Heart left ventricle (tissue), 16 donors: ENCODE data around the gene ATP2A1. TPM values are rescaled to one million over a fixed set of nuclear protein-coding genes. Genes with fewer than 3 reads are reported as not detected.

Experiments
- ATAC-seq, 4 donors: fragments of 200-7000 bp; cut with Tn5 transposase; one replicate each; pipeline ENCODE4 v1.9.1; 2020 to 2022; ENCODE audit warnings: moderate library complexity in 4 of 4, mild to moderate bottlenecking in 3 of 4, moderate number of reproducible peaks in 1 of 4
- DNase-seq, 5 donors: peaks; one replicate each; pipeline ENCODE4 v3.0.0-alpha.2; 2020
- H3K27ac ChIP-seq, 12 donors: fragments of 200-600 bp; sonication (generic) in 4 of 12; one replicate each; pipeline versions ENCODE4 v1.5.0 to v1.8.0; 2016 to 2022; ENCODE audit warnings: mild to moderate bottlenecking in 2 of 12
- H3K27me3 ChIP-seq, 9 donors: fragments of 200-600 bp; sonication (generic) in 2 of 9; one replicate each; pipeline versions ENCODE4 v1.5.1 to v1.8.0; 2016 to 2022; ENCODE audit warnings: mild to moderate bottlenecking in 3 of 9
- H3K36me3 ChIP-seq, 9 donors: fragments of 200-600 bp; sonication (generic) in 2 of 9; one replicate each; pipeline versions ENCODE4 v1.5.0 to v1.8.0; 2018 to 2022; ENCODE audit warnings: mild to moderate bottlenecking in 2 of 9
- H3K4me1 ChIP-seq, 12 donors: fragments of 200-600 bp; sonication (generic) in 4 of 12; one replicate each; pipeline versions ENCODE4 v1.5.0 to v1.8.0; 2016 to 2022; ENCODE audit warnings: mild to moderate bottlenecking in 3 of 12
- H3K4me3 ChIP-seq, 12 donors: fragments of 200-600 bp; sonication (generic) in 4 of 12; one replicate each; pipeline versions ENCODE4 v1.5.0 to v1.8.0; 2017 to 2022; ENCODE audit warnings: mild to moderate bottlenecking in 9 of 12, moderate library complexity in 4 of 12
- H3K9me3 ChIP-seq, 12 donors: fragments of 200-600 bp; sonication (generic) in 4 of 12; one replicate each; pipeline versions ENCODE4 v1.5.0 to v1.8.0; 2016 to 2022; ENCODE audit warnings: mild to moderate bottlenecking in 1 of 12
- POLR2A ChIP-seq, 2 donors: fragments of 450-650 bp; IDR thresholded peaks; one replicate each; pipeline ENCODE4 v1.6.1; 2017; ENCODE audit warnings: antibody characterized with exemption in 2 of 2, mild to moderate bottlenecking in 2 of 2, moderate library complexity in 2 of 2
- WGBS, 4 donors: extraction: QIAGEN DNeasy Blood & Tissue Kit in 2 of 4; methylation state at CpG; one replicate each; pipeline versions ENCODE4 v1.1.5 to v1.1.7; 2013 to 2018; 5-methylcytosine and 5-hydroxymethylcytosine counted together
- intact Hi-C, 10 donors: fragments of 100-400 bp; cut with DNase I; formaldehyde crosslinking; loops; one replicate each; pipeline versions ENCODE4 v1.11.1 to v1.14.2; 2022
- polyA plus RNA-seq, 2 donors: library from polyadenylated mRNA; stranded (reverse); fragments of 200-250 nt; gene quantifications; one replicate each; pipeline ENCODE4 v1.2.3, GENCODE V29; 2013
- total RNA-seq, 9 donors: library from RNA; depleted of rRNA in 2 of 9; stranded (reverse); fragments of >200 nt in 2 of 9; fragmentation: NEBNext Ultra II Directional in 3 of 9; extraction: Animal tissue kit (Norgen Biotek cat#: 25700) in 3 of 9; gene quantifications; one replicate each; pipeline versions ENCODE4 v1.1.0 to v1.2.4, GENCODE V29; 2016 to 2023
- TF ChIP-seq, protein P1 (sequence below), 12 donors: fragments of 200-600 bp; sonication (generic) in 4 of 12; IDR thresholded peaks; one replicate each; pipeline versions ENCODE4 v1.5.0 to v1.8.0; 2018 to 2022; ENCODE audit warnings: antibody characterized with exemption in 12 of 12, mild to moderate bottlenecking in 5 of 12
- donor health status: ischemic (EF 13 %, LVEDD 7.1; RV severe dilation, severe dysfunction).
- donor health status: healthy with polysubstance abuse.
- donor health status: DM: no; HTN: yes; CAD: no.
- donor health status: DM: no; HTN: no; CAD: no.
- donor health status: ischemic (EF 25% LVEDD 6.9; RV normal size, moderate dysfunction).
- donor health status: ischemic (EF 25% LVEDD 5.7; RV mildly dilated, moderate dysfunction).
- donor health status: healthy.
- donor health status: DM: yes; HTN: yes; CAD: no.
- donor health status: ischemic (EF 35%, LVEDD 5.7; RV mildly dilated, moderate dysfunction).
- donor health status: nonischemic (EF 11% LVEDD 7.7; RV severe dilation, severe dysfunction).
- donor health status: DM: yes; HTN: yes; CAD: no.
- donor health status: PGD.
- donor health status: ischemic (EF 29% LVEDD 5.4; RV normal size, mild dysfunction).
- donor health status: nonischemic (EF 23%, LVEDD 6.1; RV moderate dilation, normal function).

Gene ATP2A1
- total and polyA plus RNA-seq, 11 donors = 0.06 to 0.63 (median 0.39) TPM; not detected in 4

DNA sequence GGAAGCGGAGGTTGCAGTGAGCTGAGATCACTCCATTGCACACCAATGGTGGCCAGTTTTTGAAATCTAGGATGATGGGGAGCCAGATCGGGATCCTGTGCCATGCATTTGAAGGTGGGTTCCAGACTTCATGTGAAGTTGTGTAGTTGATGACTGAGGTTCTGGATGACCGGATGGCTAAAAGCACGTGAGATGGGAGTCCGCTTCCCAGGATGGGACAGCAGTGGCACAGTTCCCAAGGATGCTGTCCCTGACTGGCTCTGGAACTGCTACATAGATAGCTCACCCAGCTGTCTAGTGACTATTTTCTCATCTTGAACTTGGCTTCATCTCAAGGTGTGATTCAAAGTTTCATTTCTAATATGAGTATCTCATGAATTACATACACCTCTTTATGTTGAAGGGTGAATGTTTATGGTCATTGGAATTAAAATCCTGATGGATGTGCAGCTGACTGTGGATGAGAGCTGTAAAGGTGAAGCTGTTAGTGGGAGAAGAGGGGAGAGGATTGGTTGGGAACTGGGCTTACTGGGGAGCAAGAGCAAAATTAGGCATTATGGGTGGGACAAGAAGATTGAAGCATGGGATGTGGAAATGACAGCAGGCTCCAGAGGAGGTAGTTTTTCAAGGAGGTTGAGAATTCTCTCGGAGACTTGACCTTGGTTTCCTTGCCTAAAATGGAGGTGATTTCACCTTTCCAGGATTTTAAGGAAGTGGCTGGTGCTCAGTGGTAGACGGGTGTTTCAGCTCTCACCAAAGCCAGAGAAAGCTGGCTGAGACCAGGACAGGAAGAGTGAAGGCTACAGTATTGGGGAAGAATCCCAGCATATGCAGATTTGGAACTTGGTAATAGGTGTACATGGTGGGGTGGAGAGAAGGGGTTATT is 40.4 kb upstream of the ATP2A1 start:
- DNase-seq = no peak
- TF ChIP-seq POLR2A (IDR thresholded peaks at IDR 0.05) = no peak
- TF ChIP-seq, protein P1, sequence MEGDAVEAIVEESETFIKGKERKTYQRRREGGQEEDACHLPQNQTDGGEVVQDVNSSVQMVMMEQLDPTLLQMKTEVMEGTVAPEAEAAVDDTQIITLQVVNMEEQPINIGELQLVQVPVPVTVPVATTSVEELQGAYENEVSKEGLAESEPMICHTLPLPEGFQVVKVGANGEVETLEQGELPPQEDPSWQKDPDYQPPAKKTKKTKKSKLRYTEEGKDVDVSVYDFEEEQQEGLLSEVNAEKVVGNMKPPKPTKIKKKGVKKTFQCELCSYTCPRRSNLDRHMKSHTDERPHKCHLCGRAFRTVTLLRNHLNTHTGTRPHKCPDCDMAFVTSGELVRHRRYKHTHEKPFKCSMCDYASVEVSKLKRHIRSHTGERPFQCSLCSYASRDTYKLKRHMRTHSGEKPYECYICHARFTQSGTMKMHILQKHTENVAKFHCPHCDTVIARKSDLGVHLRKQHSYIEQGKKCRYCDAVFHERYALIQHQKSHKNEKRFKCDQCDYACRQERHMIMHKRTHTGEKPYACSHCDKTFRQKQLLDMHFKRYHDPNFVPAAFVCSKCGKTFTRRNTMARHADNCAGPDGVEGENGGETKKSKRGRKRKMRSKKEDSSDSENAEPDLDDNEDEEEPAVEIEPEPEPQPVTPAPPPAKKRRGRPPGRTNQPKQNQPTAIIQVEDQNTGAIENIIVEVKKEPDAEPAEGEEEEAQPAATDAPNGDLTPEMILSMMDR (IDR thresholded peaks at IDR 0.05) = no peak
- no peak for ATAC-seq
- intact Hi-C loops = no loop called here
- H3K36me3 ChIP-seq = peaks cover 5 to 86% (median 75%) of the 10 kb centered on the region in 9 donors
- WGBS, 4 donors = 90 to 92% (median 91%) methylated on average over 7 of the region's 7 CpGs
- no peak overlapping the region for H3K27ac ChIP-seq
- H3K4me3 ChIP-seq = no peak overlapping the region
- no peaks in the 10 kb centered on the region for H3K27me3 ChIP-seq
- H3K4me1 ChIP-seq = no peaks in the 10 kb centered on the region
- no peaks in the 10 kb centered on the region for H3K9me3 ChIP-seq

DNA sequence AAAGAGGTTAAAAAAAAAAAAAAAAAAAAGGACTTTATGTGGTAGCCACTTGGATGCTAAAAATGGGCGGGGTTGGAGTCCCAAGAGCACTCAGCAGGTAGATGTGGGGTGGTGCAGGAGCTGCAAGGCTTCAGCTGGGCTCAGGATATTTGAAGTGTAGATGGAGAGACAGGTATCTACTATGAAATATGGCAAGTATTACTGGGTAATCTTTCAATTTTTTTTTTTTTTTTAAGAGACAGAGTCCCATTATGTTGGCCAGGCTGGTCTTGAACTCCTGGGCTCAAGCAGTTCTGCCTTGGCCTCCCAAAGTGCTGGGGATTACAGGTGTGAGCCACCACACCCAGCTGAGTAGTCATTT is 39.8 kb upstream of the ATP2A1 start:
- no peak overlapping the region for H3K27ac ChIP-seq
- H3K9me3 ChIP-seq = no peaks in the 10 kb centered on the region
- ATAC-seq = no peak
- no peak for TF ChIP-seq POLR2A (IDR thresholded peaks at IDR 0.05)
- TF ChIP-seq, protein P1 (IDR thresholded peaks at IDR 0.05) = no peak
- intact Hi-C loops = no loop called here
- no peaks in the 10 kb centered on the region for H3K27me3 ChIP-seq
- DNase-seq = no peak
- peaks cover 0 to 86% (median 75%) of the 10 kb centered on the region in 9 donors for H3K36me3 ChIP-seq
- H3K4me1 ChIP-seq = no peaks in the 10 kb centered on the region
- WGBS, 4 donors = 96 to 100% (median 98%) methylated on average over 1 of the region's 1 CpG
- no peak overlapping the region for H3K4me3 ChIP-seq

DNA sequence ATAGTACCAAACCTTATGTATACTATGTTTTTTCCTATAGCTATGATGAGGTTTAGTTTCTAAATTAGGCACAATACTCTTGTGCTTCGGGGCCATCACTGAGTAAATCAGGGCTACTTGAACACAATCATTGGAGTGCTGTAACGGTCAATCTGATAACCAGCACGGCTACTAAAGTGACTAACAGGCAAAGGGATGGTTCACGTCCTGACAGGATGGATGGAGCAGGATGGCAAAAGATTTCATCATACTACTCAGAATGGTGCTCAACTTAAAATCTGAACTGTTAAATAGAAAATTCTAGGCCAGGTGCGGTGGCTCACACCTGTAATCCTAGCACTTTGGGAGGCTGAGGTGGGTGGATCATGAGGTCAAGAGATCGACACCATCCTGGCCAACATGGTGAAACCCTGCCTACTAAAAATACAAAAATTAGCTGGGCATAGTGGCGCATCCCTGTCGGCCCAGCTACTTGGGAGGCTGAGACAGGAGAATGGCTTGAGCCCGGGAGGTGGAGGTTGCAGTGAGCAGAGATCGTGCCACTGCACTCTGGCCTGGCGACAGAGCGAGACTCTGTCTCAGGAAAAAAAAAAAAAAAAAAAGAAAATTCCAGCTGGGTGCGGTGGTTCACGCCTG is 39.2 kb upstream of the ATP2A1 start:
- no peak for ATAC-seq

DNA sequence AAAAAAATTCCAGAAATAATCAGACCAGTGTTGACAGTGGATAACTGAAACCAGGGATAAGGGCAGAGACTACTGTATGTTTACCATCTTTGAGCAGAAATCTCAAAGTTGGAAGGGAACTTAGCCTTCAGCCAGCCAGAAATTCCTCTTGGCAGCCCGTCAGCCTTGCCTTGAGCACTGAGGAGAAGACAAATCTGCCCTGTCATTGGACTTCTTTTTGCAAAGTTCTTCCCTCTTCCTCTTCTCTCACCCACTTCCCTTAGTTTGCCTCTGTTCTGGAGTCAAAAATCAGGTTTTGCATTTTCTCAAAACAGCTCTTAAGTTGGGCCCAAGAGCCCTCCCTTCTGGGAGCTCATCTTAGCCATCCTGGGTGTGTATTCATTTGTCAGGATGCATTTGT is 38.4 kb upstream of the ATP2A1 start:
- intact Hi-C loops = no loop called here
- no peaks in the 10 kb centered on the region for H3K9me3 ChIP-seq
- peak overlapping the region in 1 of 12 donors; percentile 9 for H3K27ac ChIP-seq
- H3K27me3 ChIP-seq = no peaks in the 10 kb centered on the region
- DNase-seq (no peak), ATAC-seq (no peak)
- TF ChIP-seq POLR2A (IDR thresholded peaks at IDR 0.05) = no peak
- TF ChIP-seq, protein P1 (IDR thresholded peaks at IDR 0.05) = no peak
- H3K4me1 ChIP-seq = peaks cover 0 to 4% (median 2%) of the 10 kb centered on the region in 12 donors
- no peak overlapping the region for H3K4me3 ChIP-seq
- 33 to 75% (median 42%) methylated on average over 1 of the region's 1 CpG for WGBS, 4 donors
- peaks cover 0 to 86% (median 75%) of the 10 kb centered on the region in 9 donors for H3K36me3 ChIP-seq

More for the DNA sequence above, 39.2 kb upstream of the ATP2A1 start:
- H3K4me3 ChIP-seq = no peak overlapping the region
- WGBS, 4 donors = 94 to 97% (median 95%) methylated on average over 14 of the region's 14 CpGs
- H3K27me3 ChIP-seq = no peaks in the 10 kb centered on the region
- TF ChIP-seq, protein P1 (IDR thresholded peaks at IDR 0.05) = no peak
- TF ChIP-seq POLR2A (IDR thresholded peaks at IDR 0.05) = no peak
- H3K27ac ChIP-seq = no peak overlapping the region
- peaks cover 0 to 86% (median 75%) of the 10 kb centered on the region in 9 donors for H3K36me3 ChIP-seq
- DNase-seq = no peak
- H3K4me1 ChIP-seq = no peaks in the 10 kb centered on the region
- intact Hi-C loops = no loop called here
- no peaks in the 10 kb centered on the region for H3K9me3 ChIP-seq
